ENCODE results near the gene PPP1R14C.
A peak's percentile ranks its signal among the peaks of the same experiment; 100 is the strongest.
"Not testable (repeated sequence)": the region's sequence is repeated elsewhere in the genome, so short reads cannot be mapped to it uniquely, and the experiment has no call there.

The PPP1R14C gene

DNA sequence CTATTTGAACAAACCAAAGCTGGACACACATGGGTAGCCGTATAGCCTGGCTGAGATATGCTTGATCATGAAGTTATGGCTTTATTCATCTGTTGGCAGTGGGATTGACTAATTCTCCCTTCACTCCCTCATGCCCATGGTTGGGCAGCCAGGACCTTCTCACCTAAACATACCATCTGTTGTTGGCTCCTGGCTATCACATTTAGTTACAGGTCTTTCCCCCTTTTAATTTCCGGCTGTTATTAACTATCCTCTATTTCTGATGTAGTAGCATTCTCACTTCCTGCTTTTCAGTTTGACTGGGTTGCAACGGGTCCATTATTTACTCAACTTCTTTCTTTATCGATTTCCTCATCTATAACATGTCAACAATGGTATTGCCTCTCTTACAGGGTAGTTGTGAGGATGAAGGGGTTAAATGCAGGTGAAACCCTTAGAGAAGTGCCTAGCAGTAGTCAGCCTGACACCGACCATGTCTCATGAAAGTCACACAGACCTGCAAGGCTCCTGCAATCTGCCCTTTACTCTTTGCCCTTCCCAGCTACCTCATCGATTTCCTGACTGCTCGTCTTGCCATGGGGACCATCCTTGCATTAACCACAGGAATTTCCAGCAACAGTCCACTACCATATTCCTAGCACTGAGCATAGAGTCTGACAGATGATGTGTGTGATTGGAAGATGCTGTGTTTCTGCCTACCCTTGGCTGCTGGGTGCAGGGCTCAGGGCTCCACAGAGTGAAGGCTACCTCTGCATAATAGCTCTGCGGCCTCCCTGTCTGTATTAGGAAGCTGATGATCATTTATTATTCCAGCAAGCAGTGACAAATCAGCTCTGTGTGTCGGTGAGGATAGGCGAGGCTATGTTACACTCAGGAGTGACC lies 42.2 kb downstream of the PPP1R14C start:
- Histone ChIP-seq H3K27ac (no peak overlapping the region), H3K4me3 (no peak overlapping the region)

DNA sequence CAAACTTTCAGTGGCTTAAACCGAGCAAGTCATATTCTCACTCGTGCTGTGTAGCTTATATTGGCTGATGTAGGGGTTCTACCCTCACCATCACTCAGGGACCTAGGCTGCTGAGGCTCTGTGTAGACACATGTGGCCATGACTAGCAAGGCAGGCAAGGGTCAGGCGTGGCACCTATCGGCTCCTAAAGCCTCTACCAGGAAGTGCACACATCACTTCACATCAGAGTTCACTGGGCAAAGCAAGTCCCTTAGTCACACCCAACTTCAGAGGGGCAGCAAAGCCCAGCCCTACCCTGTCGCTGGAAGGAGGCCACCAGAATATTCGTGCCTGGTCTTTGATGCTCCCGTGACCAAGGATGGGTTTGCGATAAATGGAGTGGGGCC lies 42.9 kb downstream of the PPP1R14C start:
- Histone ChIP-seq H3K4me3 (no peak overlapping the region), H3K27ac (no peak overlapping the region)

DNA sequence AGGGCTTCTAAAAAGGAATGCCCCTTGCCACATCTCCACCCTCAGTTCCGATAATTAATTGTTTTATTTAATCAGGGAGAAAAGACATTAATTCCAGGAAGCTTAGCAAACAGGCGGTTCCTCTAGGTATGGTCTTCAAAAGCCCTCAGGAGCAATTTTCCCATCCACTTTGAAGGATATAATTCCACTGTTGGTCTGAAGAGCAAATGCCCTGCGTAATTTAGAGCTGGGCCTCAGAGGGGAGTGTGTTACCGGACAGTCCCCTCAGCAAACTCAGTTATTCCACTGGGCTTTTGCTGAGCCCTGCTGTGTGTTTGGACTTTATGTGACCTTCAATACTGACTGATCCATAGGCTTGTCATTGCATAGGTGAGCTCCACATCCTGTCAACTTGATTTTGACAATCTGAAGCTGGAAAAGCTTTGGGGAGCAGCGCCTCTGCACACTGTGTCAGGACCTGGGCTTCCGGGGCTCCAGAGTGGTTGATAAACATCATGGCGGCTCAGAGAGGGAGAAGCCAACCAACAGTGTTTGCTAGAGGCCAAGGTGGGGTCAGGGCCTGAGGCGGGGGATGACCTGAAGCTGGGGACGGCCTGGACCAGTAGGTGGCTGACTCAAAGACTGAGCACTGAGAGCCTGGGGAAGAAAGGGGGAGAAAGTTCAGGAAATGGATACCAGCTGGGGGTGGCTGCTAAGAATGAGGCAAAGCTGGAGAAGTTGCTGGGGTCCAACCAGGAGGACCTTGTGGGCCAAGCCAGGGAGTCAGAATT lies 43.5 kb downstream of the PPP1R14C start:
- no peak overlapping the region for H3K27ac ChIP-seq

DNA sequence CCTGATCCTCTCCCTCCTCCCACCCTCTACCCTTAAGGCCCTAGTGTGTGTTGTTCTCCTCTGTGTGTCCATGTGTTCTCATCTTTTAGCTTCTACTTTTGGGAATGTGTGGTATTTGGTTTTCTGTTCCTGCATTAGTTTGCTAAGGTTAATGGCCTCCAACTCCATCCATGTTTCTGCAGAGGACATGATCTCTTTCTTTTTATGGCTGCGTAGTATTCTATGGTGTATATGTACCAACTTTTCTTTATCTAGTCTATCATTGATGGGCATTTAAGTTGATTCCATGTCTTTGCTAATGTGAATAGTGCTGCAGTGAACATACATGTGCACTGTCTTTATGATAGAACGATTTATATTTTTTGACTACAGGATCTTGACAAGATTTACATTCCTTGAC lies 44.6 kb downstream of the PPP1R14C start:
- not testable (repeated sequence) for H3K27ac ChIP-seq, H3K4me3 ChIP-seq

More for the DNA sequence above, 43.5 kb downstream of the PPP1R14C start:
- H3K4me3 ChIP-seq: no peak overlapping the region

DNA sequence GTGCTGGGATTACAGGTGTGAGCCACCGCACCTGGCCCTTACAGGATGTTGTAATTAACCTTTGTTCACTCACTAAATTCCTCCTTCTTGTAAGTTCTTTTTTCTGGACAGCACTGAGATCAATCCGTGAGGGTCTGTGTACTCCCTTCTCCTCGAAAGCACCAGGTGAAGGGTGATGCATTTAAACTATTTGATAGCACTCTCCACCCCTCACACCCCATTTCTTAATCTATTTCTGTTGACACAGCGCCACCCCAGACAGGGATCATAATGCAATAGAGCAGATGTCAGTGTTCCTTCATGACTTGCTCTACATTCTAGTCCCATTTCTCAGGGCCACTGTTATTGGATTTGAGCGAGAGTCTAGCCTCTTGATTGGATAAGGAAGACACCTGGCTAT lies 46.3 kb downstream of the PPP1R14C start:
- Histone ChIP-seq H3K27ac (no peak overlapping the region), H3K4me3 (no peak overlapping the region)

DNA sequence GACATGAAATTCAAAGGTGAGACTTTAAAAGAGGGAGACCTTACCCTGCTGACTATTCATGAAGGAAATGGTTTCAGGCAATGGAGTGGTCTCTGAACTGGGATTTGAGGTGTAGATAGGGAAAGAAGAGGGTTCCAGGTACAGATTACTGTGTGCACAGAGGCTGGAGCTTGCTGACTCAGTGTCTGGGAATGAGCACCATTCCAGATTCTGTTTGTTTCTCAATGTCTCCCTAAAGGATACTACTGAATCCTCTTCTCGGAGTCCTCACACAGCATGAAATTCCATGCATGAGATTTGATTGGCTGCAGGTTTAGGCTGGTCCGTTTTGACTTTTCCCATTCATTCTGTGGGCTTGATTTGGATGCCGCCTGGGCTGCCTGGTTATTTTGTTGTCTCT lies 49.0 kb downstream of the PPP1R14C start:
- Histone ChIP-seq H3K27ac (no peak overlapping the region), H3K4me3 (no peak overlapping the region)

DNA sequence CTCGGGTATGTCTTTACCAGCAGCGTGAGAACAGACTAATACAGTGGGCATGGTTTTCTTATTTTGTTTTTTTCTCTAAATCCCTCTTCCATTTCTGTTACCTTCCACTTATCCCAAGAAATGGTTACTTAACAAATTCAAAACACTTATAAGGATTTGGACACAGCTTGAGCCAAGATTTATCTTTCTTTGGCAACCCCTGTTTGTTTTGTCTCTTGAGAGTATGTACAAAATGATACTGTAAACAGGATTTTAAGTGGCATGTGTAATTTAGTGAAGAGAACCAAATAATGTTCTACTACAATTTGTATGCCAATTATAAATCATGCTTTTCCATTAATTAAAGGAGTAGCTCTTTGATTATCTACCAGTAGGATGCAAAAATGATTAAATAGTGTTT lies 51.4 kb downstream of the PPP1R14C start:
- Histone ChIP-seq H3K4me3 (no peak overlapping the region), H3K27ac (no peak overlapping the region)

DNA sequence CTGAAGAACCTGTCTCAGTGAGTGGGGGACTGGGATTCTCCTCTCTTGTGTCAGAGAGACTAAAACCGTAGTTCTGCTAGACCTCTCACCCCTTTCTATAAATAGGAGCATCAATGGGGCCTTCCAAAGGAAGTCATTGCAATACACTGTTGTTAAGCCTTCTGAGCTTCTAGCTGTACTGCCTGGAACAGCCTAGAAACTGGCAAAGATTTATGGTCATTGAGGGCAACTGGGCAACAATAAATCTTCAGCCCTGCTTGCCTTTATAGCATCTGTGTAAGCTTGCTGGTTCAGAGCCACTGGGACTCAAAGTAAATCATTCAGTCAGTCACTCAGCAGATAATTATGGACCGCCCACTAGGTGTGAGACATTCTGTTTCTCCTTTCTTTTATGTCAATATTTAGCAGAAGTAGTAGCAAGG lies 53.2 kb downstream of the PPP1R14C start:
- no peak overlapping the region for H3K4me3 ChIP-seq
- H3K27ac ChIP-seq: no peak overlapping the region

DNA sequence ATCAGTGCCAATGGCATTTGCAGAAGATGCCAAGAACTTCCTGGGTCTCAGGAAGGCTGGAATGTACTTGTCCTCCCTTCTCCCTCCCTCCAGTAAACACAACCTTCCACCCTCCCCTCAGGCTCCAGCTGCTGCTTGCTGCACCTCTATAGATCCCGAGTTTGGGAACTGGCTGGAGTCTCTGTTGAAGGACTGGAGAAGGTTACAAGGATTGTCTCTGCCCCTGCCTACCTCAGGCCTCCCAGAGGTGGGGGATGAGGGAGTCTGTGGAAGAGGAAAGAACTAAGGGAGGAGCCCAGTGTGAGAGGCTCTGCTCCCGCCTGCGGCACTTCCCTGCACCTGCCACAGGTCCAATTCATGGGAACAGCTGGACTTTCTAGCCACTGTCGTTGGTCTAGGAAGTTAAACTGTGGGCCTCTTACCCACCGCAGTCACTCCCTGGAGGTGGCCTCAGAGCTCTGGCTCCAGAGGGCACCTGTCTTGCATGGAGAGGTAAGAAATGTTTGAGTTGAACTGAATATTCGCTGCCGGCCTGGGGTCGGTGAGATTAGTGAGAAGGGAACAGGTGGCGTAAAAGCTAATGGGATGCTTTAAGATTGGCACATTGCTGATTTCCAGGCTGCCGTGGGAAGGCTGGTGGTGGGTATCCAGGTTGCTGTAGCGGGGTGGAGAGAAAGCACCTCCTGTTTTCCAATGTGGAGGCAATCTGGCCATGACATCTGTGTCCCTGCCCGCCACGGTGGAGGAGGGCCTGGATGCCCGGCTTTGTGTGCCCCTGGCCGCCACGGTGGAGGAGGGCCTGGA lies 54.3 kb downstream of the PPP1R14C start:
- Histone ChIP-seq H3K4me3 (no peak overlapping the region), H3K27ac (peak overlapping the region in 1 of 21 experiments; percentile 0)

DNA sequence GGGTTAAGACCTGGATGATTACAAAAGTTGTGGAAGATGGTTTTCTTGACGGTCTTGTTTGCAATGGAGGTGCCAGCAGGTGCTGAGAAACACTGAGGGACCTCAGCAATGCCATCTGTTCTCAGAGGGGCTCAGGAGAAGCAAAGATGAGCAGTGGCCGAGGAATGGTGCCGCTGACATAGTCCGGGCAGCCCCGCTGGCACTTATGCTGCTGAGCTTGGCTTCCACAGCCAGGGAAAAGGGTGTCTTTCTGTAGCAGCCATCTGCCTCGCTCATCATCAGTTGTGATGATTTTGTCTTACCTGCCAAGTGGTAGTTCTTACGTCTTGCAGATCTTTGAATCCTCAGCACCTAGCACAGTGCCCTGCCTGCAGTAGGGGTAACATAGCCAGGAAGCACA lies 55.7 kb downstream of the PPP1R14C start:
- Histone ChIP-seq H3K27ac (no peak overlapping the region), H3K4me3 (no peak overlapping the region)

DNA sequence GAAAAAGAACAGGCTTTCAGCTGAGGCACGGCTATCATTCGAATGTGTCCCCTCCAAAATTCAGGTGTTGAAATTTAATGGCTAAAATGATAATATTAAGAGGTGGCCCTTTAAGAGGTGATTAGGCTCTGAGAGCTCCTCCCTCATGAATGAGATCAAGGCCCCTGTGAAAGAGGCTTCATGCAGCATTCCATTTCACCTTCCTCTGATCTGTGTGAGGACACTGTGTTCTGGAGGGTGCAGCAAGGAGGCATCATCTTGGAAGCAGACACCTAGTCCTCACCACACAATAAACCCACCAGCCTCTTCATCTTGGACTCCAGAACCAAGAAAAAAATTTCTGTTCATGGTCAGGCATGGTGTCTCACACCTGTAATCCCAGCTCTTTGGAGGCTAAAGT lies 56.4 kb downstream of the PPP1R14C start:
- no peak overlapping the region for H3K4me3 ChIP-seq
- H3K27ac ChIP-seq: no peak overlapping the region

DNA sequence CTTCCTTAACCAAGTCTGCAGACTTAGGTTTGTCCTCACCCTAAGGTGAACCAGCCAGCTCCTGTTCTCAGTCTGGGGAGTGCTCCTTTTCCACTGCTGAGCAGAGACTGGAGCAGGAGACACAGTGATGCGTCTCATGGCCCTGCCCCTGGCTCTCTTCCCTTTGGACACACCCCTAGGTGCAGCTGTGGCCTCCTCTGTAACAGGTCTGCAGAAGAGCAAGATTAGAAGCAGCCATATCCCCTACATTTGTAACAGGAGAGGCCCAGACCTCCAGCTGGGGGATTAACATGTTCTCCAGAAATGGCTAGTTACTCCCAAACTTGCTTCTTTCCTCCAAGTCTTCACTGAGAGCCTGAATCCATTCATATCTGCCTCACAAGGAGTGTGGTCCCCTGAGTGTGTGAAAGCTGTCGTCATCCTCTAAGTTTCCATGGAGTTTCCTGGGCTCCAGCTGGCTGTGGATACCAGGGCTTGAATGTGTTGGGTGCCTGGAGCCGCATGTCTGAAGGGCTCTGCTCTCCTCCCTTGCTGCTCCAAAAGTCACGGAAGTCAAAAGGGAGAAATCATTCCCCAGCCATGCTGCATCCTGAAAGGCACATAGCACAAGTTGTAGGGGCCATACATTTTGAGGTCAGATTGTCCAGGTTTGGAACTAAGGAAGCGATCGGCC lies 57.7 kb downstream of the PPP1R14C start:
- Histone ChIP-seq H3K4me3 (no peak overlapping the region), H3K27ac (peak overlapping the region in 2 of 21 experiments; percentile 9 to 31)

DNA sequence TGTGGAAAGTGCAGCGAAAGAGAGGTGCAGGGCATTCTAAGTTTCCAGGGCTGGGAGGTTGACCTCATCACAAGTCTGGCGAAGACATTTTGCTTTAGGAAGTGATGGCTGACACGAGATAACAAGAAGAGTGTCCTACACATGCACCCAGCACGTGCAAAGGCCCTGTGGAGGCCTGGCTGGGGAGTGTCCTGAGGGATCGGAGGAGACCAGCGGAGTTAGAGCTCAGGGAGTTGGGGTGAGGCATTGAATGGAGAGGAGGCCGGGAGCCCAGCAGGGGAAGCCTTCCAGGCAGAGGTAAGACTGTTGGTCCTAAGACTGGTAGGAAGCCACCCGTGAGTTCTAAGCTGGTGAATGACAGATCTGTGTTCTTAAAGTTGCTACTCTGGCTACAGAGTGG lies 58.4 kb downstream of the PPP1R14C start:
- H3K27ac ChIP-seq: peak overlapping the region in 1 of 21 experiments; percentile 77
- no peak overlapping the region for H3K4me3 ChIP-seq

DNA sequence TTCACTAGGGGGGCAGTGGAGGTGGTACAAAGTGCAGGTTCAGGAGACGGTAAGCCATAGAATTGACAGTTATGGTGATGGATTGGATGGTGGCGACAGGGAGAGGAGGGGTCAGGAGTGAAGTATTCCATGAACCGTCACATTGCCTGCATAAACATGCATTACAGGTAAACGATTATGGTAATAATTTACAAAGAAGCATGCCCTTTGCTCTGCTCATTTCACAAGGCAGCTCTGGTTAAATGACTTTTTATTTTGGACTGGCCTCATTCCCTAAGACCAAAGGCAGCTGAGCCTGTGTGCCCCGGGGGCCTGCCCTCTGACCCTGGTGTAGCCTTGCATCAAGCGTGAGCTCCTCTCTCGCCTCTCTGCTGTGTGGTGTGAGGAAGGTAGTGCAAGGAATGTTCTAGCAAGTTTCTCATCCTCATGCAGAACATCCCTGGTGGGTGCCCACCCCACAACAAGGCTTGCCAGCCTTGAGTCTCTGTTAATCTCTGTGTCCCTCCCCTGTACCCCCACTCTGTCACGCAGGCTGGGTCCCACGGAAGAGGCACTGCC lies 59.0 kb downstream of the PPP1R14C start:
- peak overlapping the region in 11 of 21 experiments; percentile 10 to 77 (median 49) for H3K27ac ChIP-seq
- H3K4me3 ChIP-seq: no peak overlapping the region

DNA sequence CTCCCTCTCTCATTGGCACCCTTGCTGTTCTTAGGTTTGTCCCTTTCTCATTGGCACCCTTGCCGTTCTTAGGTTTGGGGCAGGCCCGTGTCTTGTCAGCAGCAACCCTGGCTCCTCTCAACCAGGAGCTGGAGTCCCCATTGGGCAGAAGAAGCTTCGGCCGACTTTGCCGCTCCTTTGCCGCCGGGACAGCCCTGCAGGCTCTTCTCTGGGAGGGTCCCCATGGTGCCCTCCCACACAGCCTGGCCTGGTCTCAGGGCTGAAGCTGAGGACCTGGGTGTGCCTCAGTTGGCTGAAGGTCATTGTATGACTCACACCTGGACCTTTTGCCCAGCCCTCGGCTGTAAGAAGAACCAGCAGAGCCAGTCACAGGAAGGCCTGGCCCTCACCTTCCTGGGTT lies 59.6 kb downstream of the PPP1R14C start:
- Histone ChIP-seq H3K27ac (peak overlapping the region in 12 of 21 experiments; percentile 10 to 77 (median 48)), H3K4me3 (no peak overlapping the region)

DNA sequence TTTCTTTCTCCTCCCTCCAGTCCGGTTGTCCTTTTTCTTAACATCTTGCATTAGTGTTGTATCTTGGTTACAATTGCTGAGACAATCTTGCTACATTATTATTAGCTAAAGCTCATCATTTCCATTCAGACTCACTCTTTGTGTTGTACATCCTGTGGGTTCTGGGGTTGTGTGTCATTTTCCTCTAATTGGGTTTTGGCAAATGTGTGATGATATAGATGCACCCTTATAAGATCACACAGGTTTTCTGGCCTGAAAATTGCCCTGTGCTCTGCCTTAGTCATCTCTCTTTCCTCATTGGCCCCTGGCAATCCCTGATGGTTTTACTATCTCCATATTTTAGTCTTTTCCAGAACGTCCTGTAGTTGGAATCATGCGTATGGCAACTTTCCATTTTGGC lies 60.1 kb downstream of the PPP1R14C start:
- H3K27ac ChIP-seq: peak overlapping the region in 10 of 21 experiments; percentile 10 to 77 (median 34)
- H3K4me3 ChIP-seq: no peak overlapping the region

DNA sequence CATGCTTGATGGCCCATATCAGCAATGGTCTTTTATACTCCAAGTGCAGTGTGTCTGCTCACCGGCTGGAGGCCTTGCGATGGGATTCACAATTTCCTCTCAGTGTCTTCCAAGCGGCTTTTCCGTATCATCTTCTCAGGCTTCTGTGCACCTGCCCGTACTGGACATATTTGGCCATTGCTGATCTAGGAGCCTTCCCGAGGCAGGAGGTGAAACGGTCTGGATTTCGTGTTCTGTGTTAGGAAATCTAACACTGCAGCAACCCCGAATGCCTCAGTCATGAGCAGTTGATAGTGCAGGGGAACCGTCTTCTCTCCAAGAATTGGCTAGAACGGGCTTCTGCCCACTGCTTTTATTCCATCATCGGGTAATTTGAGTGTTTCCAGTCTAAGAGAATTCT lies 60.5 kb downstream of the PPP1R14C start:
- Histone ChIP-seq H3K4me3 (no peak overlapping the region), H3K27ac (peak overlapping the region in 5 of 21 experiments; percentile 14 to 77 (median 49))

DNA sequence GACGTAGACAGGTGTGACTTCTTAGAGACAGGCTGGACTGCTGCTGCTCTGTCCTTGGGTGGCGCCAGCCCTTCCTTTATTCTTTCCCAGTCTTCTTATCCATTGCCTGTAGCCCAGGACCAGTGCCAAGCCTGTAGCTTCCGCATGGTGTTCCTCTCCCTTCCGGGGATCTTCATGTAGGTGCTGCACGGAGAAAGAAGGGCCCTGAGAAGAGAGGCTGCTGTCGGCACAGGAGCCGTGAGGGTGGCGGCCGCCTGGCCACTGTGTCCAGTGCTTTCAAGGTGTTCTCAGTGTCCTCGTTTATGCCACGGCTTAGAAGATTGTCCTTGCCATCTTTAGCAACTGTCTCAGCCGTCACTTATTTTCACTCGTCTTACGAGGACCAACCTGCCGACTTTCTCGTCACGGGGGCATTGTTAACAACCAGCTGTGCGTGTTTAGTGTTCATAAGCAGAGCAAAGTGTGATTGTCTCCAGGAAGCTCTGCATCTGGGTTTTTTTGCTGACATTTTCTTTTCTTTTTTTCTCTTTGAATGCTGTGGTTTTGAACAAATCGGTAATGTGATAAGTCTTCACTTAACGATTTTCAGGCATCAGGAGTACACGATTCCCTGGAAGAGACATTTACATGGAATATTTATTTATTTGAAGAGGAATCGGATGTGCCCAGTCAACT lies 61.2 kb downstream of the PPP1R14C start:
- H3K4me3 ChIP-seq: no peak overlapping the region
- H3K27ac ChIP-seq: peak overlapping the region in 1 of 21 experiments; percentile 19
